Panc1 (cell line): ENCODE results near the gene HOXC9. TPM values are rescaled to one million over a fixed set of nuclear protein-coding genes. Genes with fewer than 3 reads are reported as not detected.

Source experiments
- ATAC-seq: fragments of 200-7000 bp; cut with Tn5 transposase; 2 replicates; pipeline ENCODE4 v1.9.1; 2020; ENCODE audit warnings: mild to moderate bottlenecking, moderate library complexity
- BruUV-seq: library from RNA; stranded (reverse); fragments of 400-500 nt; replicated peaks from 2 replicates; lab custom pipeline; 2021; lab: Mats Ljungman, UMichigan
- CTCF ChIA-PET: fragments of 300-600 bp; sonication (Branson Sonifier 250); formaldehyde crosslinking; loops from one replicate; lab custom pipeline; 2022; ENCODE audit warnings: antibody characterized with exemption; lab: Charles Lee
- POLR2A ChIA-PET: fragments of 300-600 bp; sonication (Branson Sonifier 250); formaldehyde crosslinking; loops from one replicate; lab custom pipeline; 2022; ENCODE audit warnings: antibody characterized with exemption; lab: Charles Lee
- DNase-seq: peaks from one replicate; pipeline ENCODE4 v3.0.0-alpha.2; 2010; ENCODE audit warnings: low read depth, low spot score
- H3K27ac ChIP-seq: 2 replicates; pipeline ENCODE4 v1.5.1; 2011; ENCODE audit warnings: mild to moderate bottlenecking, low read length, inconsistent platforms
- H3K27me3 ChIP-seq: fragments of 200-500 bp; sonication (Bioruptor generic); 2 replicates; pipeline ENCODE4 v1.6.0; 2014; ENCODE audit warnings: low read length, inconsistent platforms; ENCODE audit not compliant: control insufficient read depth, insufficient read depth
- H3K36me3 ChIP-seq: fragments of 200-500 bp; sonication (Bioruptor generic); 2 replicates; pipeline ENCODE4 v1.5.1; 2014; ENCODE audit warnings: inconsistent platforms, mild to moderate bottlenecking, low read length, moderate library complexity; ENCODE audit not compliant: control insufficient read depth, insufficient read depth
- H3K4me1 ChIP-seq: 2 replicates; pipeline ENCODE4 v1.5.1; 2011; ENCODE audit warnings: inconsistent platforms, mild to moderate bottlenecking, low read length, moderate library complexity; ENCODE audit not compliant: control insufficient read depth, insufficient read depth
- H3K4me3 ChIP-seq, 2 experiments: 2 replicates each; pipeline ENCODE4 v1.5.1; 2011 to 2012; ENCODE audit warnings: low read depth in 2 of 2, low read length in 2 of 2, mild to moderate bottlenecking in 2 of 2, inconsistent platforms in 1 of 2, moderate library complexity in 1 of 2
- H3K9me3 ChIP-seq: fragments of 200-500 bp; sonication (Bioruptor generic); 2 replicates; pipeline ENCODE4 v1.5.1; 2014; ENCODE audit warnings: low read depth, mild to moderate bottlenecking, inconsistent platforms, low read length, moderate library complexity; ENCODE audit not compliant: control insufficient read depth, insufficient read depth
- CTCF ChIP-seq: fragments of 450-650 bp; IDR thresholded peaks from 2 replicates; pipeline ENCODE4 v1.5.1; 2017; ENCODE audit warnings: mild to moderate bottlenecking
- POLR2AphosphoS5 ChIP-seq: IDR thresholded peaks from 2 replicates; pipeline ENCODE4 v1.6.1; 2012; ENCODE audit warnings: mild to moderate bottlenecking, low read depth, low read length, moderate library complexity
- SIN3A ChIP-seq: IDR thresholded peaks from 2 replicates; pipeline ENCODE4 v1.6.1; 2012; ENCODE audit warnings: low read depth, mild to moderate bottlenecking, low read length, moderate library complexity, borderline replicate concordance; ENCODE audit not compliant: insufficient read depth
- TCF7L2 ChIP-seq: IDR thresholded peaks from 2 replicates; pipeline ENCODE4 v1.6.1; 2011; ENCODE audit warnings: mild to moderate bottlenecking, low read depth, low read length, inconsistent platforms
- in situ Hi-C: cut with HindIII; loops from 2 replicates; pipeline ENCODE4 v1.10.0; 2016; ENCODE audit warnings: low sequenced_read_pairs, low pct_unique_long_range_greater_than_20kb
- intact Hi-C: fragments of 100-400 bp; cut with micrococcal nuclease; formaldehyde crosslinking; loops from one replicate; pipeline ENCODE4 v1.10.0; 2022; ENCODE audit not compliant: unreplicated experiment
- total RNA-seq: library from RNA; stranded (reverse); gene quantifications from one replicate; pipeline ENCODE4 v1.2.1, GENCODE V29; 2021; ENCODE audit not compliant: unreplicated experiment
- TF ChIP-seq, protein P1 (sequence below), 2 experiments: IDR thresholded peaks; 2 replicates each; pipeline ENCODE4 v1.6.1; 2011 to 2012; ENCODE audit warnings: low read depth in 2 of 2, control low read depth in 1 of 2, low read length in 1 of 2, mild to moderate bottlenecking in 1 of 2, moderate library complexity in 1 of 2; ENCODE audit not compliant: insufficient read depth in 1 of 2

HOXC9 gene
- total RNA-seq, 1 experiment from 2014 or later = 37.2 TPM

- TF ChIP-seq CTCF = no peak
Observed at GRCh38 chr12:53999559-54000115, 324 bp upstream of the HOXC9 start (continued).

GRCh38 chr12:54001283-54002187, 1.6 kb downstream of the HOXC9 start:
- TF ChIP-seq, protein P1, sequence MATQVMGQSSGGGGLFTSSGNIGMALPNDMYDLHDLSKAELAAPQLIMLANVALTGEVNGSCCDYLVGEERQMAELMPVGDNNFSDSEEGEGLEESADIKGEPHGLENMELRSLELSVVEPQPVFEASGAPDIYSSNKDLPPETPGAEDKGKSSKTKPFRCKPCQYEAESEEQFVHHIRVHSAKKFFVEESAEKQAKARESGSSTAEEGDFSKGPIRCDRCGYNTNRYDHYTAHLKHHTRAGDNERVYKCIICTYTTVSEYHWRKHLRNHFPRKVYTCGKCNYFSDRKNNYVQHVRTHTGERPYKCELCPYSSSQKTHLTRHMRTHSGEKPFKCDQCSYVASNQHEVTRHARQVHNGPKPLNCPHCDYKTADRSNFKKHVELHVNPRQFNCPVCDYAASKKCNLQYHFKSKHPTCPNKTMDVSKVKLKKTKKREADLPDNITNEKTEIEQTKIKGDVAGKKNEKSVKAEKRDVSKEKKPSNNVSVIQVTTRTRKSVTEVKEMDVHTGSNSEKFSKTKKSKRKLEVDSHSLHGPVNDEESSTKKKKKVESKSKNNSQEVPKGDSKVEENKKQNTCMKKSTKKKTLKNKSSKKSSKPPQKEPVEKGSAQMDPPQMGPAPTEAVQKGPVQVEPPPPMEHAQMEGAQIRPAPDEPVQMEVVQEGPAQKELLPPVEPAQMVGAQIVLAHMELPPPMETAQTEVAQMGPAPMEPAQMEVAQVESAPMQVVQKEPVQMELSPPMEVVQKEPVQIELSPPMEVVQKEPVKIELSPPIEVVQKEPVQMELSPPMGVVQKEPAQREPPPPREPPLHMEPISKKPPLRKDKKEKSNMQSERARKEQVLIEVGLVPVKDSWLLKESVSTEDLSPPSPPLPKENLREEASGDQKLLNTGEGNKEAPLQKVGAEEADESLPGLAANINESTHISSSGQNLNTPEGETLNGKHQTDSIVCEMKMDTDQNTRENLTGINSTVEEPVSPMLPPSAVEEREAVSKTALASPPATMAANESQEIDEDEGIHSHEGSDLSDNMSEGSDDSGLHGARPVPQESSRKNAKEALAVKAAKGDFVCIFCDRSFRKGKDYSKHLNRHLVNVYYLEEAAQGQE (IDR thresholded peaks at IDR 0.05; ENCODE audit: insufficient read depth in 1 of 2, low read depth in 2 of 2, low read length in 1 of 2) = no peak
- TF ChIP-seq SIN3A = no peak
- no peak for TF ChIP-seq CTCF
- no peak; the same call in 1 of the 2 replicates for TF ChIP-seq POLR2AphosphoS5
- no peak for TF ChIP-seq TCF7L2
- POLR2A ChIA-PET = interaction anchor here (1.2 kb wide), 1 partner anchor 14 kb away, joined by 4 read pairs; no protein-coding TSS in a partner anchor
- peak overlapping the region; percentile 99 for H3K27ac ChIP-seq
- H3K27me3 ChIP-seq = no peaks in the 10 kb centered on the region
- peaks cover 25% of the 10 kb centered on the region for H3K4me1 ChIP-seq
- CTCF ChIA-PET = interaction anchor here (0.7 kb wide), 1 partner anchor 11 kb away, joined by 4 read pairs; no protein-coding TSS in a partner anchor
- BruUV-seq = no TSS peak
- intact Hi-C loops (no loop called here), in situ Hi-C loops (no loop called here)
- H3K36me3 ChIP-seq = peaks cover 3% of the 10 kb centered on the region
- DNase-seq (no peak), ATAC-seq (no peak)
- H3K4me3 ChIP-seq = peak overlapping the region; percentile 66 to 67
- no peaks in the 10 kb centered on the region for H3K9me3 ChIP-seq
